ENCODE measurements around the gene TRIB2.

- TF ChIP-seq CTCF (IDR thresholded peaks at IDR 0.05) (no peak), POLR2A (IDR thresholded peaks at IDR 0.05) (no peak)
These were observed 21.6 kb upstream of the TRIB2 start for GRCh38 chr2:12694990-12695774.
